AG09309 (cell line): ENCODE measurements around the gene XPNPEP1.
"Not testable (repeated sequence)": the region's sequence is repeated elsewhere in the genome, so short reads cannot be mapped to it uniquely, and the experiment has no call there.

ENCODE experiments used
- DNase-seq: peaks from one replicate; pipeline ENCODE4 v3.0.0-alpha.2; 2010; ENCODE audit warnings: low read depth
- H3K4me3 ChIP-seq: 2 replicates; pipeline ENCODE4 v1.5.1; 2011; ENCODE audit warnings: mild to moderate bottlenecking, low read depth, low read length, moderate library complexity; ENCODE audit not compliant: control insufficient read depth
- CTCF ChIP-seq: IDR thresholded peaks from 2 replicates; pipeline ENCODE4 v1.5.1; 2011; ENCODE audit warnings: mild to moderate bottlenecking, low read depth, low read length, inconsistent platforms; ENCODE audit not compliant: insufficient read depth, control insufficient read depth; ENCODE audit errors: missing control alignments

The XPNPEP1 gene

DNA sequence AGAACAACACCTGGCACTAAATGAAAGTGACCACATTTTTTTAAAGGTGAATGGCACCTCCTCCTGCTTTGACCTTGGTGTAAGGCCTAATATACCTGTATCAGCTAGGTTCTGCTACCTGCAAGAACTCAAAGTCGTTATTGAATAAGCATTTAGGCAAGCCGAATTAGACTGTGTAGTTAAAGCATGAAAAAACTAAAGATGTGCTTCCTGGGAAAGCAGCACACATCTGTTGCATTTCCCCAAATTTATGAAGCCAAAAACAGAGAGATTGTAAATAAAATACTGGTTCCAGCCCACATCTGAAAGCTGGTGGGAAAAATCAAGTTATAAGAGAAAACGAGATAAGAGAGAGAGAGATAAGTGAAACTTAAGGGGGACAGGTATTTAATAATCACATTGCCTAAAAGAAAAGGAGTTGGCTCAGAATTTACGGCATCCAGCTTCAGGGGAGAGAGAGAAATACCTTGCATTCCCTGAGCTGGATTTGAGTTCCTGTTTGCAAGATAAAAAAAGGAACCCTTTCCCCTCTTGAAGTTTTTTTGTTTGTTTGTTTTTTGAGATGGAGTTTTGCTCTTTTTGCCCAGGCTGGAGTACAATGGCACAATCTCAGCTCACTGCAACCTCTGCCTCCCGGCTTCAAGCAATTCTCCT lies 1.8 kb upstream of the XPNPEP1 start:
- no peak for DNase-seq
- TF ChIP-seq CTCF = no peak
- H3K4me3 ChIP-seq = no peak overlapping the region

DNA sequence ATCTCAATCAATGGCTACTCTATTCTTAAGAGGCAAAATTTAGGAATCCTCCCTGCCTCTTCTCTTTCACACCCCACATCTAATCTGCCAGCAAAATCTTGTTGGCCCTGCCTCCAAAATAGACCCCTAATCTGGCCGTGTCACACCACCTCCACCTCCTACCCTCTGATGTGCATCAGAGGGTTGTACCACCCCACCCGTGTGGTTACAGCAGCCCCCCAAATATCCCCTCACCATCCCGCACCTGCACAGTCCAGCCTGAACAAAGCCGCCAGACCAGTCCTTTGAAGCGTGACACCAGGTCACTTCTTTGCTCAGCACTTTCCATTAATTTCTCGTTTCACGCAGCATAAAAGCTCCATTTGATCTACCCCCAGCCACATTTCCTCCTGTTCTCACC lies 776 bp upstream of the XPNPEP1 start:
- no peak for TF ChIP-seq CTCF
- no peak overlapping the region for H3K4me3 ChIP-seq
- no peak for DNase-seq

DNA sequence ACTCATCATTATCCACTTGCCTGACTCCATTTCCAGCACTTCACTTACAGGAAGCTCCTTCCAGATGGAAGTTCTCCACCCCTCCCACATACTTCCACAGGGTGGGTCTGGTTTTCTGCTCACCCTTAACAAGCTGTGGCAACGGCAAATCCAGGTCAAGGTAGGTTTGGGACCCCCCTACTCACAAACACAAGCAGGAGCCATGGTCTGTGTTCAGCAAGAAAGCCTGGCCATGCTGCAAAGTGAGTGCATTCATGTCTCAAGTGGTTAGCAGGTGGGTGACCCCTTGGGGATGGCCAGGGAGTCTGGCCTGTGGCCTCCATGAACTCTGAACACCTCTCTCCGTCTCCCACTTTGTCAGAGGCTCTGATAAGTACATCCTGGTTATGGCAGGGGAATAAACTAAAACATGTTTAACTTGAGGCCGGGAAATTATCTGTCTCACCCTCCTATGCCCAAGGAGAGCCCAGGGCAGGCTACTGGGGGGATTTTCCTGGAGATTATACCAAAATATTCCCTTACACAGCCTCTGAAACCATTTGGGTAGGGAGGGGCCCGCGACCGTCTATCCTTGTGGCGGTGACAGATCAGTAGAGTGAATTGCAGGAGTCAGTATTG lies 844 bp downstream of the XPNPEP1 start:
- no peak for TF ChIP-seq CTCF

GRCh38 chr10:109920016-109920415 lies 3.3 kb downstream of the XPNPEP1 start:
- DNase-seq = no peak
- no peak for TF ChIP-seq CTCF
- no peak overlapping the region for H3K4me3 ChIP-seq

More for the DNA sequence above, 844 bp downstream of the XPNPEP1 start:
- no peak for DNase-seq
- peak overlapping the region; percentile 82 for H3K4me3 ChIP-seq

GRCh38 chr10:109919220-109919619 lies 4.1 kb downstream of the XPNPEP1 start:
- no peak overlapping the region for H3K4me3 ChIP-seq
- DNase-seq = no peak
- no peak for TF ChIP-seq CTCF

- DNase-seq, H3K4me3 ChIP-seq: not testable (repeated sequence)
Measured at GRCh38 chr10:109918707-109919106, 4.6 kb downstream of the XPNPEP1 start.

GRCh38 chr10:109915566-109915965 lies 7.7 kb downstream of the XPNPEP1 start:
- no peak for DNase-seq
- H3K4me3 ChIP-seq = no peak overlapping the region
- TF ChIP-seq CTCF = no peak
